Mucosa of descending colon (tissue), 3 donors: ENCODE measurements around the gene LRRC37B. TPM values are rescaled to one million over a fixed set of nuclear protein-coding genes. Genes with fewer than 3 reads are reported as not detected.
A peak's percentile ranks its signal among the peaks of the same experiment; 100 is the strongest.
"Not testable (repeated sequence)": the region's sequence is repeated elsewhere in the genome, so short reads cannot be mapped to it uniquely, and the experiment has no call there.

Source experiments
- ATAC-seq: fragments of 200-7000 bp; cut with Tn5 transposase; one replicate; pipeline ENCODE4 v1.9.1; 2020; ENCODE audit warnings: mild to moderate bottlenecking, moderate library complexity
- DNase-seq, 3 donors: peaks; one replicate each; pipeline ENCODE4 v3.0.0-alpha.2; 2020
- H3K36me3 ChIP-seq: fragments of 200-600 bp; one replicate; pipeline ENCODE4 v1.8.0; 2021; ENCODE audit warnings: low read depth, mild to moderate bottlenecking
- H3K4me1 ChIP-seq: fragments of 200-600 bp; one replicate; pipeline ENCODE4 v1.8.0; 2021; ENCODE audit warnings: low read depth, mild to moderate bottlenecking
- H3K4me3 ChIP-seq: fragments of 200-600 bp; one replicate; pipeline ENCODE4 v1.8.0; 2021; ENCODE audit warnings: mild to moderate bottlenecking
- H3K9me3 ChIP-seq: fragments of 200-600 bp; one replicate; pipeline ENCODE4 v1.8.0; 2021; ENCODE audit warnings: mild to moderate bottlenecking
- CTCF ChIP-seq: fragments of 200-600 bp; IDR thresholded peaks from one replicate; pipeline ENCODE4 v1.8.0; 2022; ENCODE audit warnings: antibody characterized with exemption, mild to moderate bottlenecking
- intact Hi-C, 2 donors: fragments of 100-400 bp; cut with DNase I in 1 of 2; cut with micrococcal nuclease in 1 of 2; formaldehyde crosslinking; loops; one replicate each; pipeline versions ENCODE4 v1.11.0 to v1.11.1; 2022; cut with DNase I, micrococcal nuclease
- total RNA-seq, 3 donors: library from RNA; stranded (reverse); fragmentation: NEBNext Ultra II Directional in 2 of 3; extraction: Animal tissue kit (Norgen Biotek cat#: 25700) in 2 of 3; gene quantifications; one replicate each; pipeline versions ENCODE4 v1.2.1 to v1.2.4, GENCODE V29; 2021 to 2023
- donor health status: DM: no; HTN: no; CAD: no; lungs with moderate emphysema.
- donor health status: DM: no; HTN: no; CAD: no.
- donor health status: DM: no; HTN: yes; CAD: no.

LRRC37B gene
- total RNA-seq, 3 donors from 2014 or later: 13.5 to 17.4 (median 16.5) TPM

- peak; percentile 74 for ATAC-seq
- H3K9me3 ChIP-seq, H3K36me3 ChIP-seq, H3K4me3 ChIP-seq, H3K4me1 ChIP-seq, intact Hi-C loops: not testable (repeated sequence)
- peak; percentile 37 to 73 (median 56) for DNase-seq
Observed at GRCh38 chr17:32079753-32080152, 72.6 kb downstream of the LRRC37B start.

GRCh38 chr17:32083550-32083979 lies 76.4 kb downstream of the LRRC37B start:
- DNase-seq, H3K36me3 ChIP-seq, H3K4me1 ChIP-seq, H3K4me3 ChIP-seq, intact Hi-C loops, H3K9me3 ChIP-seq: not testable (repeated sequence)
- peak; percentile 15 for ATAC-seq

- H3K4me3 ChIP-seq, H3K4me1 ChIP-seq, DNase-seq, intact Hi-C loops, H3K9me3 ChIP-seq, H3K36me3 ChIP-seq: not testable (repeated sequence)
- peak; percentile 79 for ATAC-seq
Observed at GRCh38 chr17:32084003-32084941, 77.1 kb downstream of the LRRC37B start.

- intact Hi-C loops, DNase-seq, H3K4me1 ChIP-seq, H3K4me3 ChIP-seq, H3K36me3 ChIP-seq, H3K9me3 ChIP-seq: not testable (repeated sequence)
- peak; percentile 28 for ATAC-seq
Observed at GRCh38 chr17:32084942-32085829, 78.0 kb downstream of the LRRC37B start.

GRCh38 chr17:32086833-32087232 lies 79.7 kb downstream of the LRRC37B start:
- ATAC-seq, H3K9me3 ChIP-seq, H3K4me3 ChIP-seq, intact Hi-C loops, DNase-seq, H3K36me3 ChIP-seq, H3K4me1 ChIP-seq: not testable (repeated sequence)

- H3K4me3 ChIP-seq, H3K9me3 ChIP-seq, intact Hi-C loops, H3K36me3 ChIP-seq, DNase-seq, H3K4me1 ChIP-seq, ATAC-seq: not testable (repeated sequence)
Observed at GRCh38 chr17:32092062-32092461, 84.9 kb downstream of the LRRC37B start.

GRCh38 chr17:32099686-32100085 lies 92.5 kb downstream of the LRRC37B start:
- intact Hi-C loops: no loop called here
- H3K9me3 ChIP-seq: no peaks in the 10 kb centered on the region

GRCh38 chr17:32100323-32100722 lies 93.1 kb downstream of the LRRC37B start:
- intact Hi-C loops, ATAC-seq, H3K4me3 ChIP-seq, H3K4me1 ChIP-seq, H3K9me3 ChIP-seq, H3K36me3 ChIP-seq, DNase-seq: not testable (repeated sequence)

More at GRCh38 chr17:32099686-32100085, 92.5 kb downstream of the LRRC37B start:
- H3K4me1 ChIP-seq: no peaks in the 10 kb centered on the region
- TF ChIP-seq CTCF: no peak
- no peak overlapping the region for H3K4me3 ChIP-seq
- ATAC-seq (no peak), DNase-seq (no peak)
- no peaks in the 10 kb centered on the region for H3K36me3 ChIP-seq
